GM21529 (cell line): ENCODE results near the gene SSU72.

Source experiments
- ATAC-seq: cut with Tn5 transposase; IDR thresholded peaks from one replicate; pipeline ENCODE4 v1.9.1; 2021; ENCODE audit not compliant: unreplicated experiment

The SSU72 gene

DNA sequence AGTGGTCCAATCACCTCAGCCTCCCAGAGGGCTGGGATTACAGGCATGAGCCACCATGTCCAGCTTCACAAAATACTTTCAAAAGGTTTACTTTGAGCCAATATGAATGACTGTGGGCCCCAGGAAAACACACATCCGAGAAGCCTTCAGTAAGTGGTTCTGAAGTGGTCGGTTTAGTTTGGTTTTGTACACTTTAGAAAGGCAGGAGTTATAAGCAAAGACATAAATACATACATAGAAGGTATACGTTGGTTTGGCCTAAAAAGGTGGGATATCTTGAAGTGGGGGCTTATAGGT is 37.4 kb upstream of the SSU72 start:
- ATAC-seq: no peak

DNA sequence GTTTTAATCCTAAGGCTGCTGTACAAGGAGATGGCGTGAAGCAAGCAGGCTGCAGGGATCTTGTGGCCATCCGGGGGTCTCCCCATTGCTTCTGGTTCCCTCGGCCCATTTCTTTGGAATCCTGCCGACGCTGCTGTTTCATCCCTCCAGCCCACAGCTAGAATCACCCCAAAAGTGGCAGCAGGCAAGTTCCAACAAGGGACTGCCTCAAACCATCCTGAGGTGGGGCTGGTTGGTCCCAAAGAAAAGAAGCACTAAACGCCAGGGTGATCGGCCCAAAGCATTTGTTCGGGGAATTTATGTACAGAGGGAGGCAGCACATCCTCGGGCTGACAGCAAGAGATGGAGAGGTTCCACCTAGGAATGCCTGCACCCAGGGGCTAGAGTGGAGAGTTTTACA is 36.1 kb upstream of the SSU72 start:
- no peak for ATAC-seq

DNA sequence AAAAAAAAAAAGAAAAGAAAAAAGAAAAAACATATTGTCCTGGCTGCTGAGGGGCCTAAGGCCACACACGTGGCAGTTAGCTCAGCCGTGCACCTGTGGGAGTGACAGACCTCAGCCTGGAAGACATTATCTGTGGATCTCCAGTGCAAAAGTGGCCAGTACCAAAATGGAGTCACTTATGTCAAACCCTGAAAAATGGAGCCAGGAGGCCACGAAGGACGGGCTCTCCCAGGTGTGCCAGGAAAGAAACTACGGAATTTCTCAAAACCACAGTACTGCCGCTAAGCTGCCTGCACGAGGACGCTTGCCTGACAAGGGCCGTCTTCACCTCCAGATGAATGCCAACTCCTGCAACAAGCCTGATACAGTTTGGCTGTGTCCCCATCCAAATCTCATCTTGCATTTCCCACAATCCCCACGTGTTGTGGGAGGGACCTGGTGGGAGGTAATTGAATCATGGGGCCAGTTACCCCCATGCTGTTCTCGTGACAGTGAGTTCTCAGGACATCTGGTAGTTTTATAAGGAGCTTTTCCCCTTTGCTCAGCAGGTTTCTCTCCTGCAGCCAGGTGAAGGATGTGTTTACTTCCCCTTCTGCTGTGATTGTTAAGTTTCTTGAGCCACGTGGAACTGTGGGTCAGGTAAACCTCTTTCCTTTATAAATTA is 35.3 kb upstream of the SSU72 start:
- ATAC-seq: no peak

DNA sequence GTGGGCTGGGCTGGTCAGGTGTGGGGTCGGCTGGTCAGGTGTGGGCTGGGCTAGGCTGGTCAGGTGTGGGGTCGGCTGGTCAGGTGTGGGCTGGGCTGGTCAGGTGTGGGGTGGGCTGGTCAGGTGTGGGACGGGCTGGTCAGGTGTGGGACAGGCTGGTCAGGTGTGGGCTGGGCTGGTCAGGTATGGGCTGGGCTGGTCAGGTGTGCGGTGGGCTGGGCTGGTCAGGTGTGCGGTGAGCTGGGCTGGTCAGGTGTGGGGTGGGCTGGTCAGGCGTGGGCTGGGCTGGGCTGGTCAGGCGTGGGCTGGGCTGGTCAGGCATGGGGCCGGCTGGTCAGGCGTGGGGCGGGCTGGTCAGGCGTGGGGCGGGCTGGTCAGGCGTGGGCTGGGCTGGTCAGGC is 31.6 kb upstream of the SSU72 start:
- ATAC-seq: no peak

DNA sequence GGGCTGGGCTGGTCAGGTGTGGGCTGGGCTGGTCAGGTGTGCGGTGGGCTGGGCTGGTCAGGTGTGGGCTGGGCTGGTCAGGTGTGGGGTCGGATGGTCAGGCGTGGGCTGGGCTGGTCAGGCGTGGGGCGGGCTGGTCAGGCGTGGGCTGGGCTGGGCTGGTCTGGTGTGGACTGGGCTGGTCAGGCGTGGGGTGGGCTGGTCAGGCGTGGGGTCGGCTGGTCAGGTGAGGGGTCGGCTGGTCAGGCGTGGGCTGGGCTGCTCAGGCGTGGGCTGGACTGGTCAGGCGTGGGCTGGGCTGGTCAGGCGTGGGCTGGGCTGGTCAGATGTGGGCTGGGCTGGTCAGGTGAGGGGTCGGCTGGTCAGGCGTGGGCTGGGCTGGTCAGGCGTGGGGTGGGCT is 31.1 kb upstream of the SSU72 start:
- ATAC-seq: no peak

DNA sequence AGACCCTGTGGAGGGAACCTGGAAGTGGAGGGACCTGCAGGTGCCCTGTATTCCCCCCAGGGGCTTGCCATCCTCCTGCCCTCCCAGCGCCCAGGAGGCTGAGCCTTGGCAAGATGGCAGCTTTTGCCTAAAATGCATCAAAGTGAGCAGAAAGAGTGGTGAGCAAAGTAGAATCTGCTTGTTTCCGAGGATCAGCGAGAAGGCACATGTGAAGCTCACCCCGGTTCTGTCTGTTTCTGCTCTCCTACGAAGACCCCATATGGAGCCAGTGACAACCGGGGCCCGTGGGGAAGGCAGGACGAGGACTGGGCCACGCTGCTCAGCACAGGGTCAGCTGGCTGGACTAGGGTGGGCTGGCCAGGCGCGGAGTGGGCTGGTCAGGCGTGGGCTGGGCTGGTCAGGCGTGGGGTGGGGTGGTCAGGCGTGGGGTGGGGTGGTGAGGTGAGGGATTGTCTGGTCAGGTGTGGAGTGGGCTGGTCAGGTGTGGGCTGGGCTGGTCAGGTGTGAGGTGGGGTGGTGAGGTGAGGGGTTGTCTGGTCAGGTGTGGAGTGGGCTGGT is 30.4 kb upstream of the SSU72 start:
- no peak for ATAC-seq

DNA sequence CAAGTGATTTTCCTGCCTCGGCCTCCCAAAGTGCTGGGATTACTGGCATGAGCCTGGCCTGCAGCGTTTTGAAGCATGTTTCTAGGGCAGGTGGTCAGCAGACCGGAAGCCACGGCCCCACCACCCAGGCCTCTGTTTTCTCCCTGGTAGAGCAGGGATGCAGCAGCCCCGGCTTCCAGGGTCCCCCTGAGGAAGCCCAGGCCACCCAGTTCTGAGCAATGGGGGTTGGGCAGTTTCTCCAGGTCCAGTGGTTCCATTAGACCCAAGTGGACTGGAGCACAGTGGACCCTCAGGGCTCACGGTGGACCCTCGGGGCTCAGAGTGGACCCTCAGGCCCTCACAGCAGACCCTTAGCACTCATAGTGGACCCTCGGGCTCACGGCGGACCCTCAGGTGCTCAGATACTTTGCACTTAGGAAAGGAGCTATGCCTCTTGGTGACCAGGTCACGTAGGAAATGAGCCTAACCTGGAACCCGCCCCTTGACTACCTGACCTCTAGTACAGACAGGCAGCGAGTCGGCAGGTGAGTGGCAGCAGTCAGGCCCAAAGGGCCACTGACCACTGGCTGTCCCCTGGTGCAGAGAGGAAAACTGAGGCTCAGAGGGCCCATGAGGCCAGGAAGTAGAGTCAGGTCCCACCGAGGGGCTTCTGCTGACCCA is 29.8 kb upstream of the SSU72 start:
- ATAC-seq: no peak

DNA sequence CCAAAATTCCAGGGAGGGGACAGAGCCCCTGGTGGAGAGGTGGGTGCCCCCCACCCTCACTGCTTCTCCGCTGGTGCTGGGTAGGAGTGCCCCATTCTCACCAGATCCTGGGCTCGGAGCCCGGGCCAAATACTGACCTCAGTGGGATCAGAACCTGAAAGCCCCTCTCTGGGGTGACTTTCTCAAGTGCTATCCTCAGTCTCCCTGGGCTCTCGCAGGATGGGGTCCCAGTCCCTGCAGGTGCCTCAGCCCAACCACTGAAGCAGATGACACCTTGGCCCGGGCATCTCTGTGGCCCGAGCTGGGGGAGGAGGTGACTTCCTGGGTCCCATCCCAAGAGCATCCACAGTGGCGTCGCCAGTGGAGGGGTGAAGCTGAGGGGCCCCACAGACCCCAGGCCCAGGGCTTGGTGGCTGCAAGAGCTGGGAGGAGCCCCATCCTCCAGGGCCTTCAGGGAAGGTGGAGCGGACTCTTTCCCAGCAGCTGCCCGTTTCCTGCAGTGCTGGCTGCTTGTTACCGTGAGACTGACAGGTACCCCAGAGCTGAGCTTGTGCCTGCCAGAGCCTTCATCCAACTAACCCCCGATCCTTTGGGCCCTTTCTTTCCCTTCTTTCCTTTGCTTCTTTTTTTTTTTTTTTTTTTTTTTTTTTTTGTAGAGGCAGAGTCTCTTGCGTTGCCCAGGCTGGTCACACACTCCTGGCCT is 29.2 kb upstream of the SSU72 start:
- ATAC-seq: no peak

DNA sequence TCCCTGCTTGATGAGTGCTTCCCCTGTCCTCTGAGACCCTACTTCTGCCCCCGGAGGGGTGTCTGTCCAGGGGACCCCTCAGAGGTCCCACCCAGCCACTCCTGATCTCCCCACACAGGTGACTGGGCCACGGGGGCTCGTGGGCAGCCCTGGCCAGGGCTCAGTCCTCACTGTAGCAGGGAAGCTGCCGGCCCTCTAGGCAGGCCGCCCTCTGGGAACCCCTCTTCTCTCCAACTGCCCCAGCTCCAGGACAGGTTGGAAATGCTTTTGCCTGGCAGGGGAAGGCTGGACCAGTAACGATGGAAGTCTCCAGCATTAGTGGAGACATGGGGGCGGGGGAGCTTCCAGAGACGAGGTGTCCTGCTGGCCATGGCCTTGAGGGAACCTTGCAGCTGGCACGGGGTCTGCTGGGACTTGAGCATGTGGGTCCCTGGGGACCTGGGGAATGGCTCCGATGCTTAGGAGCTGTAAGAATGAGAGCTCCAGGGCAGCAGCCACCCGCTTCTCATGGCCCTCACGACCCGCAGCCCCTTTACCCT is 28.4 kb upstream of the SSU72 start:
- ATAC-seq: no peak

DNA sequence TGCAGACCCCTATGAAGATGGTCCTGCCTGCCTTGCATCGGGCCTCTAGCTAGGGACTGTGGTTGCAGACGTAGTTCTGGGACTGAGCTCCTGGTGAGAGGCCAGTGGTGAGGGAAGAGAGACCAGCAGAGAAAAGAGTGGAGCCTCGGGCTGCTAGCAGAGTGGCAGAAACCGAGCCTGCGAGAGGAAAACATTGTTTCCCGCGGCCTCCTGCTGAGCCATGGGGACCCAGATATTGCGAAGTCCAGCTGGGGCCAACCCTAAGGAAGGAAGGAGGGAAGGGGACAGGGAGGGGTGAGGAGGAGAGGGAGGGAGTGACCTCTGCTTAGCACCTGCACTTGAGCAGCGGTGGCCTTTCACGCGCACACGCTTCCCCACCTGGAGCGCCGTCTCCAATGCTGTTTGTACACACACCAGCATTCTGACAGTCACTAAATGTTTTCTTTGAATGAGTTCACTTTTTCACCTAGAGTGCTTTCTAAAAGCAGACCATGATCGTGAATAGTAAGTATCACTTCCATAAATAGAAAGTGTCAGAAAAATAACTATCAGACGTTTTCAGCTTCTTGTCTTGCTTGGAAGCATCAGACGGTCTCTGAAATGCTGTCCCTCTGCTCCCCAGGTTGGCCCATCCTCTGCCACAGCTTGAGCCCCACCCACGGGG is 27.8 kb upstream of the SSU72 start:
- ATAC-seq: no peak

DNA sequence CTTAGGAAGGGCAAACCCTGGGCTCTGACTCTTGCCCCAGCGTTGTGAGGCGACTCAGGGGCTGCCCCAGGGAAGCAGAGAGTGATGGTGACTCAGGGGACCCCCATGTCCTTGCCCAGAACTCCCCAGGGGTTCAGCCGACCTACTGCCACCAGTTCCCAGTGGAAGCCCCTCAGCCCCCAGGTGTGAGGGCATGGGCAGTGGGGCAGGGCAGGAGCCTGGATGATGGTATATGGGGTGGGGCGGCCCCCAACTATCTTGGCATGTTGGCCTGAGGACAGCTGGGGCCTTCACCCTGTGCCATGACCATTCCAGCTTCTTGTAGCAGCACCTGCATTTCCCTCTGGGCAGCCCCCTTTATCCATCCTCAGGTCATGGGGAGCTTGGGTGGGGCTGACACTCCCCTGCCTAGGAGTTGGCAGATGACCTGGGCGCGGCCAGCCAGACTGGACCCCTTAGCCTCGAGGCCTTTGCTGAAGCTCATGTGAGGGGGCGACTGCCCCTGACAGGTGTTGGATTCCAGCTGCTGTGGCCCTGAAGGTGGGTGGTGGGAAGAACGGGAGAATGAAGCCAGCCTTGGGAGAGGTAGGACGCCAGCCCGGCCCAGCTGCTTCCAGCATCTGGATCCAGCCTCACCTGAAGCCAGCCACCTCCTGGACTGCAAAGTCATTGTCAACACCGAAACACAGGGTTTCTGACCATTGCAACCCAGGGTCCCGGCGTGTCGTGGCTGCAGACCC is 27.1 kb upstream of the SSU72 start:
- ATAC-seq: no peak

DNA sequence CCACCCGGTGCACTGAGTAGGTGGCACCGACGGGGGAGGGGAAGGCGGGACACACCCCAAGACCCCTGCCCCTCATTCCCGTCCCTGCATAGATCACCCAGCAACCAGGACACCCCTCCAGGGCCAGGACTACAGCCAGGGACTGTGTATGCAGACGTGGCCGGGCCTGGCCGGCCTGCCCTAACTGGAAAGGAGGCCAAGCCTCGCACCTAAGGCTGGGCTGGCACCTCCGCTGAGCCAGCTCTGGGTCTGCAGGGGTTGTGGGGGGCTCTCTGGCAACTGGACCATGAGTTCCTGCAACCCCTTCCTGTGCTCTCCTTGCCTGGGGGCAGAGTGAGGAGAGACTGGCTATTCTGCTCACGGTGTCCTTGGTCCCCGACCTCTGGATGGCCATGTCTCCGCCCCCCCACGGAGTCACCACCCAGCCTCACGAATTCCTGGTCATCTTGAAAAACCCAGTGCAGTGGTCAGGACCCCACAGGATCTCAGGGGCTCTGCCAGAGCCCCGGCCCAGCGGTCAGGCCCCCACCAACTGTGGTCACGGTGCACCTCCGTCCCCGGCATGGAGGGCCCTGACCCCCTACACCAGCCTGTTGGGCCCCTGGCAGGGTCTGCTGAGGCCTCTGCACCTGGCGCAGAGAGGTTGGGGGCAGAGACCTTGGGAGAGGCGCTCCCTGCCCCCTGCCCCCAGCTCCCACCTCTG is 26.3 kb upstream of the SSU72 start:
- no peak for ATAC-seq

DNA sequence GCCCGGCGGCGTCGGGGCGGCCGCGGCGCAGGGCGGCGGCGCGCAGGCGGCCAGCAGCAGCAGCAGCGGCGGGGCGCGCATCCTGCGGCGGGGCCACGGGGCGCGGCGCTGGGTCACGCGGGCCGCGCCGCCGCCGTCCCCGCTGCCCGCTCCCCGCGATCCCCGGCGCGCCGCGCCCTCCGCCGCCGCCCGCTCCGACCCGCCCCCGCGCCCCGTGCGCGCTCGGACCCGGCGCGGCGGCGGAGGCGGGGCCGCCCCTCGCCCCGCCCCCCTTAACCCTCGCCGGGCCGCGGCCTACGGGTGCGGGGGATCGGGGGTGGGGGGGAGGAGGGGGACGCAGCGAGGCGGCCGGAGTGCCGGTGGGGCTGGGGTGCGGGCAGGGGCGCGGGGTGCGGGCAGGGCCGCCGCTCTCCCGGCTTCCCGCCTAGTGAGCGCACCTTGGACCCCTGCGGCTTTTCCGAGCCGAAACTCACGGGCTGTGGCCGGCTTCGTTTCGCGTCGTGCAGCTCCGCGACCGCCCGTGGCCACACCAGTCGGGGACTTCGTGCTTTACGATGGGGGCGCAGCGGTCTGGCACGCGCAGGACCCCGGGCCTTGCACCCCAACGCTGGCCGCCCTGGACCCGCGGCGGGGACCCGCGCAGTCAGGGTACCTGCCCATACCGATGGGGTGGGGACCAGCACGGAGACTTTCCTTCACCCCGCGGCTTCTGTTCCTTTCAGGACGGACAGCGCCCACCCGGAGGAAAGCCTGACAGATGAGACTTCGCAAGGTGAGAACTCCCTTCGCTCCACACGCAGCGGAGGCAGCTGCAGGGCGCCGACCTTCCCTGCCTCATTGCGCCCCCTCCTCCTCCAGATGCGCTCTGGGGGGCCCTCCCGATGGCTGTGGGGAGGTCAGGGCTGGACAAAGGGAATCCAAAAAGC is 25.5 kb upstream of the SSU72 start, which contains the start of gene FNDC10:
Gene FNDC10 (minus strand): TSS at position 201 of the 926 bp plus-strand sequence. CDS start 120 bp downstream, at position 81.
- ATAC-seq: no peak

DNA sequence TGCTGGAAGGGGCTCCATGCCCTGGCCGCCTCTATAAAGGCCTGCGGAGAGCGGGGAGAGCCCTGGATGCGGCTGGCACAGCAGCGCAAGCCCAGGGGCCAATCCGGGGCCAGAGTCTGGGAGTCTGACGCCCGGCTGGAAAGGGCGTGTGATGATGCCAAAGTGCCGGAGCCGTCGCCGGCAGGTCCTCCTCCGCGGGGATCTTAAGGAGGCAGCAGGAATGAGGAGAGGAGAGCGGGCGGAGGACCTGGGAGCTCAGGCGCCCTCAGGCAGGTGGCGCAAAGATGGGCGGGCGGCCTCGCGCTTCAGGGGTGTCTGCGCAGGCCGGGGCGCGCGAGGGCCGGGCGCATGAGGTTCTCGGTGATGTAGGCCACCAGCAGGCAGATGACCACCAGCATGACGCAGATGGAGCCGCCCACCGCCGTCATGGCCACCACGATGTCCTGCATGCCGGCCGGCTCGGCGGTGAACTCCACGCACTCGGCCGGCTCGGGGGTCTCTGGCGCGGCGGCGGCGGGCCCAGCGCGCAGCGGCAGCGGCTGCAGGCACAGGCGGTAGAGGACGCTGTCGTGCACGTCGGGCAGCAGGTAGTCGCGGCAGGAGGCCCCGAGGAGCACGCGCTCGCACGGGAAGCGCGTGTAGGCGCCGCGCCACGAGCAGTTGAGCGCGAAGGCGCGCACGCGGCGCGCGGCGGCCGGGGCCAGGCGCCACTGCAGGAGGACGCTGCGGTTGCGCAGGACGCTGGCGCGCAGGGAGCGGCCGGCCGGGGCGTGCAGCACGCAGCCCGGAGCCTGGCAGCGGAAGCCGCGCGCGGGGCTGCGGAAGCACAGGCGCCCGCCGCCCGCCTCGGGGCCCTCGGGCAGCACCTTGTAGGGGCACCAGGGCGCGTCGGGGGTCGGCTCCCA is 24.6 kb upstream of the SSU72 start:
- no peak for ATAC-seq

DNA sequence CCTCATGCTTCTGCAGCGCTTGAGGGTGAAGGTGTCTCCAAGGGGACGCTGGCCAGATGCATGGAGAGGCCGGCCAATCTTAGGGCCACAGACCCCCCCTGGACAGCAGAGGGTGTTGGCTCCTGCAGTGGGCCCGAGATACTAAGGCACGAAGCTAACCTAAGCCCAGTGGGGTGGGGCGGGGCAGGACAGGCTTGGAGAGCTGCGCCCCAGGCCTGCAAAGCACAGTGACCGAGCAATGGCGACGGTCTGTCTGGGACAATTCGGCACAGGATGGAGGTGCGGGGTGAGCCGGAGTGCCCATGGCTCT is 24.0 kb upstream of the SSU72 start:
- no peak for ATAC-seq

DNA sequence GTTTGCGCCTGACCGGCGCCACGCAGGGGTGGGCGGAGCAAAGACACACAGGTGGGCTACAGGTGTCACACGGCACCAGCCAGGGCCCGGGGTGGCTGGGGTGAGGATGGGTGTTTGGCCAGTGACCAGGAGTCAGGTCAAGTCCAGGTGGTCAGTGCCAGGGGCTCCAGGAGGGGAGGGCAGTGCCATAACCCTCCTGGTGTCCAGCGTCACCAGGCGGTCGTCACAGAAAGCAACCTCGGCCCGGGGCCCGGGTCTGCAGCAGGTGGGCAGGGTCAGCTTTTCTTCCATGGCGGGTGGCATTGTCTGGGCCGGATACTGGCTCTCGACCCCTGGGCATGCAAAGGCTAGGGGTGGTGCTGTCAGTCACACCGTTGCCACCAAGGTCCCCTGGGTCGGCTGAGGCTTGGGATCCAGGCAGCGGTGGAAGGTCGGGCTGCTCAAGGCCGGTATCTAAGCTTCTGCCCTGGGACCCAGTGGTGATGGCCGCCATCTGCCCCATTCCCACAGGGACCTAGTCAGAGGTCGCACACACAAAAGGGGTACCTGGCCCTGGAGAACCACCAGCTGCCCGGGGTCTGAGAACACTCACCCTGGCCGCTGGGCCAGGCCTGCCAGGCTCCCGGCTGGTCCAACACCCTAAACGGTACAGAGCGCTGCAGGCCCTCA is 23.5 kb upstream of the SSU72 start:
- no peak for ATAC-seq

DNA sequence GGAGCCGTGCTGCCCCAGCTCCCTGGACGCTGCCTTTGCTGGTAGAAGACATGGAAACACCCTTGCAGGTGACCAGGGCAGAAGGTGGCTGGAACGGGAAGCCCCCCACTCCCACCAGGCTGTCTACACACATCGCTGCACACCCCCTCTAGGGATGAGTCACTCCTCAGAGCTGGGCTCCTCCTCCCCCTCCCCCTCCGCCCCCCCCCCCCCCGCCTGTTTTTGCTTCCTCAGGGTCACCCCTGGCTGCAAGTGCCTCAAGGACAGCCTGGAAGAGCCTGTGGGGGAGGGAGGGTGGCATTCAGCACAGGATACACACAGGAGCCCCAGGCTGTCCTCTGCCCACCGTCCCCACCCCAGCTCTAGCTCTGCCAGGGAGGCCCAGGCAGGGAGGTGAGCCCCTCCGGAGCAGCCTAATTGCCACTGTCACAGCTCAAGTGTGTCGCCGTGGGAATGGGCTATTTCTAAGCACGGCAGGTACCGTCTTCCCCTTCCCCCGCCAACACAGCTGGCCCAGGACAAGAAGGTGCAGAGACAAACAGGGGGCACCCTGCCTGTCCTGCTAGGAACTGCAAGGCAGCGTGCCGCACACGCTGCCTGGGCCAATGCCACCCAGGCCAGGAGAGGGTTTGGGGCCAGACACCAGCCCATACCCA is 22.7 kb upstream of the SSU72 start:
- no peak for ATAC-seq
